GM23248 (cell line): Measurements from ENCODE around the gene C10orf62. TPM values are rescaled to one million over a fixed set of nuclear protein-coding genes. Genes with fewer than 3 reads are reported as not detected.

ENCODE experiments used
- DNase-seq: peaks from one replicate; pipeline ENCODE4 v3.0.0-alpha.2; 2015
- H2AFZ ChIP-seq: fragments of 200-600 bp; sonication (generic); 2 replicates; pipeline ENCODE4 v1.6.1; 2016; ENCODE audit warnings: antibody characterized with exemption
- H3F3A ChIP-seq: fragments of 200-600 bp; sonication (generic); 2 replicates; pipeline ENCODE4 v1.6.1; 2016; ENCODE audit warnings: mild to moderate bottlenecking, antibody characterized with exemption, mixed run types; ENCODE audit not compliant: insufficient read depth
- H3K27ac ChIP-seq: fragments of 200-600 bp; sonication (generic); 2 replicates; pipeline ENCODE4 v1.5.1; 2016; ENCODE audit warnings: mild to moderate bottlenecking
- H3K27me3 ChIP-seq: fragments of 200-600 bp; sonication (generic); replicated peaks from 2 replicates; pipeline ENCODE4 v1.6.1; 2016; ENCODE audit warnings: mild to moderate bottlenecking; ENCODE audit not compliant: insufficient read depth
- H3K36me3 ChIP-seq: fragments of 200-600 bp; sonication (generic); 2 replicates; pipeline ENCODE4 v1.6.1; 2016; ENCODE audit warnings: low read depth, mild to moderate bottlenecking
- H3K4me1 ChIP-seq: fragments of 200-600 bp; sonication (generic); 2 replicates; pipeline ENCODE4 v1.6.1; 2016; ENCODE audit warnings: mild to moderate bottlenecking; ENCODE audit not compliant: insufficient read depth
- H3K4me2 ChIP-seq: fragments of 200-600 bp; sonication (generic); one replicate; pipeline ENCODE4 v1.6.1; 2016; ENCODE audit warnings: mild to moderate bottlenecking; ENCODE audit not compliant: unreplicated experiment
- H3K4me3 ChIP-seq: fragments of 200-600 bp; sonication (generic); 2 replicates; pipeline ENCODE4 v1.5.1; 2016; ENCODE audit warnings: mild to moderate bottlenecking
- H3K79me2 ChIP-seq: fragments of 200-600 bp; sonication (generic); 2 replicates; pipeline ENCODE4 v1.6.1; 2016; ENCODE audit warnings: mild to moderate bottlenecking; ENCODE audit not compliant: insufficient read depth
- H3K9ac ChIP-seq: fragments of 200-600 bp; sonication (generic); 2 replicates; pipeline ENCODE4 v1.6.1; 2016; ENCODE audit warnings: mild to moderate bottlenecking
- H3K9me2 ChIP-seq: fragments of 200-600 bp; sonication (generic); 2 replicates; pipeline ENCODE4 v1.6.1; 2016; ENCODE audit warnings: mixed run types, mild to moderate bottlenecking, moderate library complexity; ENCODE audit not compliant: insufficient read depth
- H3K9me3 ChIP-seq: fragments of 200-600 bp; sonication (generic); one replicate; pipeline ENCODE4 v1.6.1; 2017; ENCODE audit warnings: low read depth
- H4K20me1 ChIP-seq: fragments of 200-600 bp; sonication (generic); 2 replicates; pipeline ENCODE4 v1.6.0; 2016; ENCODE audit not compliant: insufficient read depth
- EZH2 ChIP-seq: fragments of 200-600 bp; sonication (generic); IDR thresholded peaks from 2 replicates; pipeline ENCODE4 v1.6.1; 2018; ENCODE audit warnings: antibody characterized with exemption, mild to moderate bottlenecking; ENCODE audit not compliant: insufficient read depth, poor library complexity, severe bottlenecking
- EZH2phosphoT487 ChIP-seq: fragments of 200-600 bp; sonication (generic); IDR thresholded peaks from 2 replicates; pipeline ENCODE4 v1.6.1; 2018; ENCODE audit warnings: antibody characterized with exemption, moderate library complexity, mild to moderate bottlenecking, low read depth; ENCODE audit not compliant: insufficient read depth
- WGBS, 2 experiments: methylation state at CpG; one replicate each; pipeline ENCODE4 v1.1.6; 2015 to 2017; ENCODE audit warnings: low lambda C conversion rate in 2 of 2, low coverage in 1 of 2; ENCODE audit errors: missing lambda C conversion rate in 2 of 2; 5-methylcytosine and 5-hydroxymethylcytosine counted together
- in situ Hi-C: fragments of 300-500 bp; cut with MboI; formaldehyde crosslinking; loops from 2 replicates; pipeline ENCODE4 v1.15.0; 2020
- polyA plus RNA-seq: library from polyadenylated mRNA; unstranded; fragments of >200 nt; fragmentation: Nextera tagmentation; extraction: Ambion mirVana; gene quantifications from 2 replicates; pipeline ENCODE4 v1.2.1, GENCODE V29; 2016
- total RNA-seq: library from RNA; depleted of rRNA; stranded (reverse); fragments of >200 nt; shearing (Covaris generic); gene quantifications from 2 replicates; pipeline ENCODE4 v1.2.3, GENCODE V29; 2014

Gene C10orf62
- total and polyA plus RNA-seq, 2 experiments from 2014 or later, result not detected

- H3K9ac ChIP-seq, result no peak within 1 kb of the TSS
Observed at GRCh38 chr10:97584060-97584797, 5.3 kb upstream of the C10orf62 start, which contains the start of gene HOGA1. Gene HOGA1 (plus strand): TSS chr10:97584389. CDS start chr10:97584704, 315 bp downstream.

GRCh38 chr10:97584798-97585438 lies 4.6 kb upstream of the C10orf62 start:
- Histone ChIP-seq H3K9ac (no peak overlapping the region), H3F3A (no peaks in the 10 kb centered on the region), H3K9me2 (no peaks in the 10 kb centered on the region), H3K27me3 (no peaks in the 10 kb centered on the region), H3K4me3 (no peak overlapping the region), H3K9me3 (no peaks in the 10 kb centered on the region), H2AFZ (no peak overlapping the region), H4K20me1 (no peaks in the 10 kb centered on the region), H3K79me2 (no peaks in the 10 kb centered on the region), H3K4me2 (no peak overlapping the region), H3K27ac (no peak overlapping the region), H3K4me1 (peaks cover 4% of the 10 kb centered on the region; the same call in 1 of the 2 replicates), H3K36me3 (no peaks in the 10 kb centered on the region)
- no peak for TF ChIP-seq EZH2
- TF ChIP-seq EZH2phosphoT487, result no peak
- in situ Hi-C loops, result no loop called here
- WGBS, 2 experiments, result 89 to 93% methylated on average over 5 of the region's 5 CpGs
- no peak for DNase-seq

More at GRCh38 chr10:97584060-97584797, 5.3 kb upstream of the C10orf62 start, which contains the start of gene HOGA1:
- H3K79me2 ChIP-seq, result no peaks in the 10 kb centered on the region
- H3K4me1 ChIP-seq, result peaks cover 4% of the 10 kb centered on the region; the same call in 1 of the 2 replicates
- H2AFZ ChIP-seq, result peak within 1 kb of the TSS; percentile 69
- H3K4me2 ChIP-seq, result no peak within 1 kb of the TSS
- 28 to 29% methylated on average over 5 of the region's 5 CpGs for WGBS, 2 experiments
- H4K20me1 ChIP-seq, result no peaks in the 10 kb centered on the region
- in situ Hi-C loops, result no loop called here
- no peak within 1 kb of the TSS for H3K27ac ChIP-seq
- no peaks in the 10 kb centered on the region for H3K9me3 ChIP-seq
- no peak for TF ChIP-seq EZH2
- TF ChIP-seq EZH2phosphoT487, result no peak
- no peak within 1 kb of the TSS for H3K4me3 ChIP-seq
- H3F3A ChIP-seq, result no peaks in the 10 kb centered on the region
- peak; percentile 62 for DNase-seq
- H3K9me2 ChIP-seq, result no peaks in the 10 kb centered on the region
- H3K36me3 ChIP-seq, result no peaks in the 10 kb centered on the region
- H3K27me3 ChIP-seq, result no peaks in the 10 kb centered on the region

- TF ChIP-seq EZH2phosphoT487 (no peak), EZH2 (no peak)
- Histone ChIP-seq H3F3A (no peaks in the 10 kb centered on the region), H4K20me1 (no peaks in the 10 kb centered on the region), H3K4me2 (no peak overlapping the region), H3K9ac (no peak overlapping the region), H3K9me3 (no peaks in the 10 kb centered on the region), H3K27ac (no peak overlapping the region), H3K4me3 (no peak overlapping the region), H3K36me3 (no peaks in the 10 kb centered on the region), H2AFZ (no peak overlapping the region), H3K27me3 (no peaks in the 10 kb centered on the region), H3K4me1 (peaks cover 4% of the 10 kb centered on the region; the same call in 1 of the 2 replicates), H3K9me2 (no peaks in the 10 kb centered on the region), H3K79me2 (no peaks in the 10 kb centered on the region)
- in situ Hi-C loops, result no loop called here
- WGBS, 2 experiments, result 88 to 90% methylated on average over 5 of the region's 5 CpGs
- no peak for DNase-seq
Observed at GRCh38 chr10:97585439-97585811, 4.1 kb upstream of the C10orf62 start.

GRCh38 chr10:97587183-97587582 lies 2.3 kb upstream of the C10orf62 start:
- DNase-seq, result no peak
- Histone ChIP-seq H3K9me3 (no peaks in the 10 kb centered on the region), H3K9ac (no peak overlapping the region), H4K20me1 (no peaks in the 10 kb centered on the region), H3K36me3 (no peaks in the 10 kb centered on the region), H3K4me2 (no peak overlapping the region), H3K4me3 (no peak overlapping the region), H3K27ac (no peak overlapping the region), H3K4me1 (peaks cover 4% of the 10 kb centered on the region; the same call in 1 of the 2 replicates), H2AFZ (no peak overlapping the region), H3F3A (no peaks in the 10 kb centered on the region), H3K79me2 (no peaks in the 10 kb centered on the region), H3K9me2 (no peaks in the 10 kb centered on the region), H3K27me3 (no peaks in the 10 kb centered on the region)
- 77 to 87% methylated on average over 2 of the region's 2 CpGs for WGBS, 2 experiments
- no peak for TF ChIP-seq EZH2phosphoT487
- no peak for TF ChIP-seq EZH2
- in situ Hi-C loops, result no loop called here
